ENCODE results near the gene TAF10.

TAF10 gene

DNA sequence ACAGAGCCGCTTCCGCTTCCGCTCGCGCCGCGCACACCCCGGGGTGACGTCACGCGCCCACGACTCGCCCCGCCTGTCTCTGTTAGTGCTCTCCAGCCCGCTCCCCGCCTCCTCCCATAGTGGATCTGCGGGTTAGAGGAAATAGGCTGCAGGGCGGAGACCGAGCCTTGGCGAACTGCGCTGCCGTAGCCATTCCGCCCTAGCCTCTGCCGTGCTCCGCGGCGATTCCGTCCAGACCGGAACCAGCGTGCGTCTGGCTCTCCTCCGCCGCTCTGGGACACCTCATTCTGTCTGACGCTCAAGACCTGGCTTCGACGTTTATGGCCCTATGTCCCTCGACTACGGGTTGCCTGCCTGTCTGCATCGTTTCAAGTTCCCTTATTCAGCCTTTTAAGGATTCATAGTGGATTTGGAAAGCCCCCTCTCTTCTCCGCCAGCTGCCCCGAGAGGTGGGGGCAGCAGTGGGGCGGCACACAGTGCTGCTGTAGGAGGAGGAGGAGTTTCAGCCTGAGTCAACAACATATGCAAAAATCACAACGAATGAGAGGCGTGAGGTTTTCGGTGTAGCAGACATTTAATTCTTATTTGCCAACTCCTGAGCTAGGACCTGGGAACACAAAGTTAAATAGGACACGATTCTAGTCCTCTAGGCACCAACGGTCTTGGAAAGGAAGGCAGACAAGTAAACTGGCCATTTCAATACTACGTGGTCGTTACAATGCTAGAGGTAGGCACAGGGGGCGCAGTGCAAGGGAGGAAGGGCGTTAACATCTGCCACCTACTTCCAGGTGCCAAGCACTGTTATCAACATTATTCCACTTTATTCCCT lies at the start of gene TAF10:
TSS of gene TAF10 (minus strand) at position 4 of the 829 bp plus-strand sequence. CDS start 27 bp downstream, outside the sequence.
- Histone ChIP-seq H3K4me1 (ENCODE audit: control insufficient read depth, insufficient read depth, low read length) (peaks cover 8% of the 10 kb centered on the region; the same call in 1 of the 2 replicates), H3K9ac (ENCODE audit: low read depth, low read length) (peak within 1 kb of the TSS; percentile 95), H3K27me3 (ENCODE audit: control insufficient read depth, insufficient read depth, low read length) (no peaks in the 10 kb centered on the region), H3K36me3 (ENCODE audit: control insufficient read depth, insufficient read depth, low read length) (peaks cover 71% of the 10 kb centered on the region), H3K4me3 (ENCODE audit: low read depth, low read length) (peak within 1 kb of the TSS; percentile 88), H3K9me3 (ENCODE audit: control insufficient read depth, insufficient read depth, low read length) (no peaks in the 10 kb centered on the region), H3K27ac (ENCODE audit: low read depth, low read length) (peak within 1 kb of the TSS; percentile 99)

DNA sequence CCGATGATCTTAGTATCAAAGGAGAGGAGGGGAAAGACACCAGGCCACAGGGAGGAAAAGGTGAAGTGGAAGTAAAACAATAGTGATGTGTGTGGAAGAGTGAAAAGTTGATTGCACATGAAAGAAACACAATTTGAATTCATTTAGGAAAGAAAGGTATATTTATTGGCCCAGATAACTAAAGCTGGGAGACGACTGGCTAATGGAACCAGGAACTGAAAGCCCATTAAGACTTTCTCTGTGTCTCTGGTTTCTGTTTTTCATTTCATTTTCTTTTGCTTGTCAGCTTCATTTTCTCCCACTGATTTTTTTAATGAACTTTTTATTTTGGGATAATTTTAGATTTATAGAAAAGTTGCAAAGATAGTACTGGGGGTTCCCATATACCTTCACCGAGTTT lies 48.7 kb upstream of the TAF10 start:
- Histone ChIP-seq H3K27ac (ENCODE audit: low read depth, low read length) (no peak overlapping the region), H3K9me3 (ENCODE audit: control insufficient read depth, insufficient read depth, low read length) (no peaks in the 10 kb centered on the region), H3K36me3 (ENCODE audit: control insufficient read depth, insufficient read depth, low read length) (no peaks in the 10 kb centered on the region), H3K27me3 (ENCODE audit: control insufficient read depth, insufficient read depth, low read length) (peaks cover 18% of the 10 kb centered on the region), H3K4me3 (ENCODE audit: low read depth, low read length) (no peak overlapping the region), H3K9ac (ENCODE audit: low read depth, low read length) (no peak overlapping the region), H3K4me1 (ENCODE audit: control insufficient read depth, insufficient read depth, low read length) (peaks cover 9% of the 10 kb centered on the region; the same call in 1 of the 2 replicates)

DNA sequence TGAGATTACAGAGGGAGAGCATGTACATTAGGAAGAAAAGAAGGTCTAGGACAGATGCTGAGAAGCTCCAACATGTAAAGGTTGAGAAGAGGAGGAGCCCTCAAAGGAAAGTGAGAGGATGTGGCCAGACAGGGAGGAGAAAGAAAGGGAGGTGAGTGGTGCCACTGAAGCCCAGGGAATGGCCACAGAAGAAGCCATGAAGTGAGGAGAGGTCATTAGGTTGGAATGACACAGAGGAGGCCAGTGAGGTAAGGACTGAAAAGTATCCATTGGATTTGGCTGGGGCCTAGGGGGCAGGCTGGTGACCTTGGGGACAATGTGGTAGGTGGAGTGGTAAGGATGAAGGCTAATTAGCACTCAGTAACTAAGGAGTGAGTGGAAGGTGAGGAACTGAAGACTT lies 46.6 kb upstream of the TAF10 start:
- H3K36me3 ChIP-seq (ENCODE audit: control insufficient read depth, insufficient read depth, low read length), result no peaks in the 10 kb centered on the region
- H3K9me3 ChIP-seq (ENCODE audit: control insufficient read depth, insufficient read depth, low read length), result no peaks in the 10 kb centered on the region
- no peak overlapping the region for H3K4me3 ChIP-seq (ENCODE audit: low read depth, low read length)
- no peak overlapping the region for H3K9ac ChIP-seq (ENCODE audit: low read depth, low read length)
- peaks cover 9% of the 10 kb centered on the region; the same call in 1 of the 2 replicates for H3K4me1 ChIP-seq (ENCODE audit: control insufficient read depth, insufficient read depth, low read length)
- no peak overlapping the region for H3K27ac ChIP-seq (ENCODE audit: low read depth, low read length)
- peaks cover 32% of the 10 kb centered on the region for H3K27me3 ChIP-seq (ENCODE audit: control insufficient read depth, insufficient read depth, low read length)

DNA sequence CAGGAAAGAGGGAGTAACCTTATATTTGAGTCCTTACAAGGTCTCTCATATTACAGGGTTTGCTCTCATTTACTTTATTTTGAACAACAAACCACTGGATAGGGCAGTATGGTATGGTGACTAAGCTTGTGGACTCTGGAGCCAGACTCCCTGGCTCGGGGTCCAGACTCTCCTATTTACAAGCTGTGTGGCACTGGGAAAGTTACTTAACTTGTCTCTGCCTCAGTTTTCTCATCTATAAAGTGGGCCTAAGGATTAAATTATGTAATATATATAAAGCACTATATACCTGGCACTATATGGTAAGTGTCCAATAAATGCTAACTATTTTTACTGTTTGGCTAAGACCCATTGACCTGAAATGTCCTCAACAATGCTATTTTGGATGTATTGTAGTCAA lies 45.3 kb upstream of the TAF10 start:
- Histone ChIP-seq H3K4me3 (ENCODE audit: low read depth, low read length) (no peak overlapping the region), H3K27me3 (ENCODE audit: control insufficient read depth, insufficient read depth, low read length) (peaks cover 32% of the 10 kb centered on the region), H3K9me3 (ENCODE audit: control insufficient read depth, insufficient read depth, low read length) (no peaks in the 10 kb centered on the region), H3K9ac (ENCODE audit: low read depth, low read length) (no peak overlapping the region), H3K36me3 (ENCODE audit: control insufficient read depth, insufficient read depth, low read length) (no peaks in the 10 kb centered on the region), H3K27ac (ENCODE audit: low read depth, low read length) (no peak overlapping the region), H3K4me1 (ENCODE audit: control insufficient read depth, insufficient read depth, low read length) (peaks cover 9% of the 10 kb centered on the region; the same call in 1 of the 2 replicates)

DNA sequence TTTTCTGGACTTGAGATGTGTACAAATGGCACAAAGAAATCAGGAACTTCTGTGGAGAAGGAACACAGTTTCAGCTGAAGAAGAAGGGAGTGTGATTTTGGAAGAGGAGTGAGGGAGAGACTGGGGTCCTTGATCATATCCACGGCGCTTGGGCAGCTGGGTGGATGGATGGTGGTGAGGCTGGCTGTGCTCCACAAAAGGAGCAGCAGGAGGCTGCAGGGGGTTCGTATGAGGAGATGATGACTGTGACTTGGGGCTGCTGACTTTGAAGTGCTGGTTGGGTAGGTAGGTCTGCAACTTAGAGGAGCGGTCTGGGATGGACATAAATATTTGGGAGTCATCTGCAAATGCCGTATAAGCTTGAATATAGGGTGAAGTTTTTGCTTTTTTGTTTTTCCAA lies 44.9 kb upstream of the TAF10 start:
- Histone ChIP-seq H3K9ac (ENCODE audit: low read depth, low read length) (no peak overlapping the region), H3K27me3 (ENCODE audit: control insufficient read depth, insufficient read depth, low read length) (peaks cover 32% of the 10 kb centered on the region), H3K36me3 (ENCODE audit: control insufficient read depth, insufficient read depth, low read length) (no peaks in the 10 kb centered on the region), H3K4me1 (ENCODE audit: control insufficient read depth, insufficient read depth, low read length) (peaks cover 9% of the 10 kb centered on the region; the same call in 1 of the 2 replicates), H3K4me3 (ENCODE audit: low read depth, low read length) (peak overlapping the region; percentile 84), H3K9me3 (ENCODE audit: control insufficient read depth, insufficient read depth, low read length) (no peaks in the 10 kb centered on the region), H3K27ac (ENCODE audit: low read depth, low read length) (no peak overlapping the region)

DNA sequence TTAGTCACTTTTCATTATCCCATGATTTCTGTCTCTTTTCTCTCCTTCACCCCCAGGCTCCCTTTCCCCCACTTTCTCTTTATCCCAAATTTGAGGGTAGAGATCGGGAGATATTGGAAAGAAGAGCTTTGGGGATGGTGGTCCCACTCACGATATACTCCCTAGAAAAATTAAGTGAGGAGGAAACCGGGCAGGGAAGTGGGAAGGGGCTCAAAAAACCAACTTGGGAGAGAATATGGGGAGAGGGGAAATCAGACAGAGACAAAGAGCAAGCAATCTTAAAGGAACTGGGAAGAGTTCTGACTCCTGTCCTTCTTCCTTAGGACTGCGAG lies 44.5 kb upstream of the TAF10 start:
- Histone ChIP-seq H3K36me3 (ENCODE audit: control insufficient read depth, insufficient read depth, low read length) (no peaks in the 10 kb centered on the region), H3K27me3 (ENCODE audit: control insufficient read depth, insufficient read depth, low read length) (peaks cover 32% of the 10 kb centered on the region), H3K9me3 (ENCODE audit: control insufficient read depth, insufficient read depth, low read length) (no peaks in the 10 kb centered on the region), H3K4me1 (ENCODE audit: control insufficient read depth, insufficient read depth, low read length) (peaks cover 9% of the 10 kb centered on the region; the same call in 1 of the 2 replicates), H3K4me3 (ENCODE audit: low read depth, low read length) (peak overlapping the region; percentile 84), H3K9ac (ENCODE audit: low read depth, low read length) (no peak overlapping the region), H3K27ac (ENCODE audit: low read depth, low read length) (no peak overlapping the region)

DNA sequence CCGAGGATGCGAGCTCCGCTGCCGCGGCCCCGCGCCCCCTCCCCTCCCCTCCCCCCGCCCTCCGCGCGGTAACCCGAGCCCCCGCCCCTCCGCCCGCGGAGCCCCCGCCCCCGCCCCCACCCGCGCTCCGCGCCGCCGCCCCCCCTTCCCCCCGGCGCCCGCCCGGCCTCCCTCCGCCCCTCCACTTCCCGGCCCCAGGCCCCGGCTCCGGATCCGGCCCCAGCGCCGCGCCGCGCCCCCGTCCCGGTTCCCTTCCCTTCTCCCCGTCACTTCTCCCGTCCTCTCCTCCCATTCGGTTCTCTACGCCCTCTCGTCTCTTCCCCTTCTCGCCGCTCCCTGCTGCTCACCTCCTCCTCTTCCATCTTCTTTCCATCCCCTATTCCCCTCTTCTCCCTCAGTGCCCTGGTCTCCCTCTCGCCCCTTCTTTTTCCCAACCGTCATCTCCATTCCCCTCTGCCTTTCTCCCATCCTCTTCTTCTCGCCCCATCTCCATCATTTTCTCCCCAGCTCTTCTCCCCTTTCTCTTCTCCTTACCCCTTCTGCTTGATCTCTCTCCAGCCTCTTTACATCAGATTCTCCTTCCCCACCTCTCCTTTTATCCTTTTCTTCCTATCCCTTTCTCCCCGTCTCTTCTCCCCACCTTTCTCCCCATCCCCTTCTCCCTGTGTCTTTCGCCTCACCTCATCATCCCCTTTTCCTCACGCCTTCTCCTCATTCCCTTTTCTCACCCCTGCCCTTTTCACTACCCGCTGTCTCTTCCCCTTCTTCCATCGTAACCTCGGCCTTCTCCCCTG lies 44.0 kb upstream of the TAF10 start, which contains the start of gene DCHS1:
TSS of gene DCHS1 (minus strand) at position 20 of the 794 bp plus-strand sequence. CDS start 14,196 bp downstream, outside the sequence.
- H3K27ac ChIP-seq (ENCODE audit: low read depth, low read length), result no peak within 1 kb of the TSS
- no peaks in the 10 kb centered on the region for H3K36me3 ChIP-seq (ENCODE audit: control insufficient read depth, insufficient read depth, low read length)
- H3K4me1 ChIP-seq (ENCODE audit: control insufficient read depth, insufficient read depth, low read length), result peaks cover 9% of the 10 kb centered on the region; the same call in 1 of the 2 replicates
- H3K9me3 ChIP-seq (ENCODE audit: control insufficient read depth, insufficient read depth, low read length), result no peaks in the 10 kb centered on the region
- peak within 1 kb of the TSS; percentile 84 for H3K4me3 ChIP-seq (ENCODE audit: low read depth, low read length)
- no peak within 1 kb of the TSS; the same call in 1 of the 2 replicates for H3K9ac ChIP-seq (ENCODE audit: low read depth, low read length)
- peaks cover 32% of the 10 kb centered on the region for H3K27me3 ChIP-seq (ENCODE audit: control insufficient read depth, insufficient read depth, low read length)

DNA sequence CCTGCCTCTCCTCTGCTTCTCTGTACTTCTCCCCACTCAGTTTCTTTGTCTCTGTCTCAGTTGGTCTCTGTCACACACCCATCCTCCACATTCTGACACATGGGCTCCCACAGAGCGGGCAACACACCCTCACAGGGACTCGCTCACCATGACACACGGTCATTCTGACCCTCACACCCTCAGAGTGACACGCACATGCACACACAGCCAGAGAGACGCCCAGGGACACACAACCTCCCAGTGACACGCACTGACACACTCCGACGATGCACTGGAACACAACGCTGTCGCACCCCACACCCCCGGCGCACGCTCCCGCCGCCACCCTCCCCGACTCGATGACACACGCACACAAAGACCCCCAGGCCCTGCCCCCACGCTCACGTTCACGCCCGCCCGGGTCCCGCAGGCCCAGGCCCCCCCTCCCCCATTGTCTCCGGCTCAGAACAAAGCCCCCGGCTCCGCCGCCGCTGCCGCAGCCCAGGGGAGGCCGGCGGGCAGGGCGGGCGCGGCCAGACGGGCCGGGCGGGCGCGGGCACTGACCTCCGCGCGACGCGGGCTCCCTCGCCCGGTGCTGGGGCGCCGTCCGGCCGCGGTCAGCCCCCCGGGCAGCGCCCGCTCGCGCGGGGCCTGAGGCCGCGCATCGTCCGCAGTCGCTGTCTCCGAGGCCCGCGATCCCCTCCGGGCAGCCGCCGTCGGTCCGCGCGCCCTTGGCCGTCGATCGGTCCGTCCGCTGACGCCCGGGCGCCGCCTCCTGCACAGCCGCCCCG lies 43.2 kb upstream of the TAF10 start:
- no peak overlapping the region for H3K27ac ChIP-seq (ENCODE audit: low read depth, low read length)
- H3K4me1 ChIP-seq (ENCODE audit: control insufficient read depth, insufficient read depth, low read length), result peaks cover 9% of the 10 kb centered on the region; the same call in 1 of the 2 replicates
- H3K4me3 ChIP-seq (ENCODE audit: low read depth, low read length), result peak overlapping the region; percentile 70
- peaks cover 32% of the 10 kb centered on the region for H3K27me3 ChIP-seq (ENCODE audit: control insufficient read depth, insufficient read depth, low read length)
- no peaks in the 10 kb centered on the region for H3K36me3 ChIP-seq (ENCODE audit: control insufficient read depth, insufficient read depth, low read length)
- H3K9ac ChIP-seq (ENCODE audit: low read depth, low read length), result no peak overlapping the region; the same call in 1 of the 2 replicates
- H3K9me3 ChIP-seq (ENCODE audit: control insufficient read depth, insufficient read depth, low read length), result no peaks in the 10 kb centered on the region

DNA sequence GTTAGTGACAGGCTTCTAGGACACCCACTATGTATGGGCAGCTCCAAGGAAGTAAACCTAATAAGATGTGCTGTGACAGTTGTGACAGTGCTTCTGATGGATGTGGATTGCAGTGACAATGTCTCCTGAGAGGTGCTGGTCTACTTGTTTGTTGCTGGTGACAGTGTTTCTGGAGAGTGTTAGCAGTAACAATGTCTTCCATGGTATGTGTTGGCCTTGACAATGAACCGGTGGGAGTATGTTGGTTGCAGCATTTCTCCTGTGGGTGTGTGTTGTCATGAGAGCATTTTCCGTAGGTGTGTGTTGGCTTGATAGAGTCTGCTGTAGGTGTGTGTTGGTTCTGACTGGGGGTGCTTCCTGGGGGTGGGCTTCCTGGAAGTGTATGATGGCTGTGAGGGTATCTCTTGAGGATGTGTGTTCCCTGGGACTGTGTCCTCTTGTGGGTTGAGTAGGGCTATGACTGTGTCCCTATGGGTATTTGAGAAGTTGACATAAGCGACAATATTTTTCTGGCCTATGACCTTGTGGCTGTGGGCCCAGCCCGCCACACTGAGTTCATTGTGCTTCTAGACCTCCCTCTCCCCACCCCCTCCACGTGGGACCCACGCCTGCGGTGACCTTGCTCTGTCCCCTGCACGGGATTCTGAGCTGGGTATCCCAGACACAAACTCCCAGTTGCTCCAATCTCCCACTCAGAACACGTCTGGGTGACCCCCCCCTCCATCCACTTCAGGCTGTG lies 42.4 kb upstream of the TAF10 start:
- peaks cover 32% of the 10 kb centered on the region for H3K27me3 ChIP-seq (ENCODE audit: control insufficient read depth, insufficient read depth, low read length)
- no peak overlapping the region for H3K27ac ChIP-seq (ENCODE audit: low read depth, low read length)
- no peaks in the 10 kb centered on the region for H3K36me3 ChIP-seq (ENCODE audit: control insufficient read depth, insufficient read depth, low read length)
- H3K4me1 ChIP-seq (ENCODE audit: control insufficient read depth, insufficient read depth, low read length), result peaks cover 9% of the 10 kb centered on the region; the same call in 1 of the 2 replicates
- no peaks in the 10 kb centered on the region for H3K9me3 ChIP-seq (ENCODE audit: control insufficient read depth, insufficient read depth, low read length)
- no peak overlapping the region for H3K9ac ChIP-seq (ENCODE audit: low read depth, low read length)
- H3K4me3 ChIP-seq (ENCODE audit: low read depth, low read length), result peak overlapping the region; percentile 70

DNA sequence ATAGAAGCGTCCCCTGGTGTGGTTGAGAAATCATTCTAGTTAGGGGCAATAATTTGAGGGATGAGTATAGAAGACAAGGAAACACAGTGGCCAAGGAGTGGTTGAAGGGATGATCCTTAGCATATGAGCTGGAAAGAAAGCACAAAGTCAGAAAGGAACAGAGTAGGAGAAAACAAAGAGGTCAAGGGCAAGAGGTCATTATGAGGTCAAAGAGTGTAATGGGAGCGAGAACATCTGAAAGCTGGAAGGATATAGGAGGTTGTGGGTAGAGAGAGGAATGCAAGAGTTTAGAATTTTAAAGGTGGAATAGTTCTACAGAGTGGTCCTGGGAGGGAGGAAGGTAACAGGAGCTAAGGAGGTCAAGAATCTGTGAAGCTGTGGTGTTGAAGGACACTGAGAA lies 41.6 kb upstream of the TAF10 start:
- no peak overlapping the region for H3K4me3 ChIP-seq (ENCODE audit: low read depth, low read length)
- peaks cover 9% of the 10 kb centered on the region; the same call in 1 of the 2 replicates for H3K4me1 ChIP-seq (ENCODE audit: control insufficient read depth, insufficient read depth, low read length)
- no peak overlapping the region for H3K27ac ChIP-seq (ENCODE audit: low read depth, low read length)
- H3K9me3 ChIP-seq (ENCODE audit: control insufficient read depth, insufficient read depth, low read length), result no peaks in the 10 kb centered on the region
- no peaks in the 10 kb centered on the region for H3K36me3 ChIP-seq (ENCODE audit: control insufficient read depth, insufficient read depth, low read length)
- peaks cover 32% of the 10 kb centered on the region for H3K27me3 ChIP-seq (ENCODE audit: control insufficient read depth, insufficient read depth, low read length)
- H3K9ac ChIP-seq (ENCODE audit: low read depth, low read length), result no peak overlapping the region
